Measurements from ENCODE around the gene RECK. TPM values are rescaled to one million over a fixed set of nuclear protein-coding genes. Genes with fewer than 3 reads are reported as not detected.

Gene RECK
- total and polyA plus RNA-seq, 2 experiments from 2014 or later = 127 to 165 TPM

DNA sequence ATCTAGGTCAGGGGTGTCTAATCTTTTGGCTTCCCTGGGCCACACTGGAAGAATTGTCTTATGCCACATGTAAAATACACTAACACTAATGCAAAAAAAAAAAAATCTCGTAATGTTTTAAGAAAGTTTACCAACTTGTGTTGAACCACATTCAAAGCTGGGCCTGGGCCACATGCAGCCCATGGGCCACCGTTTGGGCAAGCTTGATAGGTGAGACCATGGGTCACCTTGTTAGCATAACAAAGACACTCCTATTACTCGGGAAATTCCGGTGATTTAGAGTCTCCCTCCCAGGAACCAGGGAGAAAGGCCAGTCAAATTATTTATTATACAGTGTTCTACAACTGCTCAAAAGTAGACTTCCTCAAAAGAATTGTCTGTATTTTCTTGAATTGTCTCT lies 12.7 kb downstream of the RECK start:
- H3K27ac ChIP-seq = no peak overlapping the region
- TF ChIP-seq EZH2phosphoT487 (IDR thresholded peaks at IDR 0.05; ENCODE audit: insufficient read depth, low read depth) (no peak), EZH2 (IDR thresholded peaks at IDR 0.05; ENCODE audit: insufficient read depth, poor library complexity, severe bottlenecking) (no peak)
- H4K20me1 ChIP-seq (ENCODE audit: insufficient read depth) = peaks cover 22% of the 10 kb centered on the region; the same call in 1 of the 2 replicates
- H3K9ac ChIP-seq = no peak overlapping the region
- H3K9me3 ChIP-seq (ENCODE audit: low read depth) = no peaks in the 10 kb centered on the region
- peaks cover 19% of the 10 kb centered on the region for H3K36me3 ChIP-seq (ENCODE audit: low read depth)
- H3K4me2 ChIP-seq (ENCODE audit: unreplicated experiment) = no peak overlapping the region
- H3K4me1 ChIP-seq (ENCODE audit: insufficient read depth) = peaks cover 73% of the 10 kb centered on the region
- no peak for DNase-seq
- H2AFZ ChIP-seq = no peak overlapping the region
- in situ Hi-C loops (cut with MboI) = no loop called here
- peaks cover 100% of the 10 kb centered on the region for H3K79me2 ChIP-seq (ENCODE audit: insufficient read depth)
- H3K4me3 ChIP-seq = no peak overlapping the region
- H3F3A ChIP-seq (ENCODE audit: insufficient read depth) = peaks cover 63% of the 10 kb centered on the region
- WGBS, 2 experiments (ENCODE audit: low coverage in 1 of 2, low lambda C conversion rate in 2 of 2, missing lambda C conversion rate in 2 of 2) = 59 to 72% methylated on average over 4 of the region's 4 CpGs
- H3K9me2 ChIP-seq (ENCODE audit: insufficient read depth) = no peaks in the 10 kb centered on the region
- no peaks in the 10 kb centered on the region for H3K27me3 ChIP-seq (replicated peaks; ENCODE audit: insufficient read depth)

GRCh38 chr9:36050476-36050875 lies 13.8 kb downstream of the RECK start:
- H3K27me3 ChIP-seq (replicated peaks; ENCODE audit: insufficient read depth) = no peaks in the 10 kb centered on the region
- H4K20me1 ChIP-seq (ENCODE audit: insufficient read depth) = peaks cover 16% of the 10 kb centered on the region; the same call in 1 of the 2 replicates
- 84 to 86% methylated on average over 3 of the region's 3 CpGs for WGBS, 2 experiments (ENCODE audit: low coverage in 1 of 2, low lambda C conversion rate in 2 of 2, missing lambda C conversion rate in 2 of 2)
- no peaks in the 10 kb centered on the region for H3K9me2 ChIP-seq (ENCODE audit: insufficient read depth)
- no peak for DNase-seq
- no peak overlapping the region for H2AFZ ChIP-seq
- no peak overlapping the region for H3K27ac ChIP-seq
- no peak overlapping the region for H3K4me2 ChIP-seq (ENCODE audit: unreplicated experiment)
- peaks cover 55% of the 10 kb centered on the region for H3F3A ChIP-seq (ENCODE audit: insufficient read depth)
- peaks cover 100% of the 10 kb centered on the region for H3K79me2 ChIP-seq (ENCODE audit: insufficient read depth)
- peaks cover 18% of the 10 kb centered on the region for H3K36me3 ChIP-seq (ENCODE audit: low read depth)
- H3K4me1 ChIP-seq (ENCODE audit: insufficient read depth) = peaks cover 73% of the 10 kb centered on the region
- no peak overlapping the region for H3K9ac ChIP-seq
- in situ Hi-C loops (cut with MboI) = no loop called here
- H3K4me3 ChIP-seq = no peak overlapping the region
- no peaks in the 10 kb centered on the region for H3K9me3 ChIP-seq (ENCODE audit: low read depth)
- TF ChIP-seq EZH2 (IDR thresholded peaks at IDR 0.05; ENCODE audit: insufficient read depth, poor library complexity, severe bottlenecking) (no peak), EZH2phosphoT487 (IDR thresholded peaks at IDR 0.05; ENCODE audit: insufficient read depth, low read depth) (no peak)

DNA sequence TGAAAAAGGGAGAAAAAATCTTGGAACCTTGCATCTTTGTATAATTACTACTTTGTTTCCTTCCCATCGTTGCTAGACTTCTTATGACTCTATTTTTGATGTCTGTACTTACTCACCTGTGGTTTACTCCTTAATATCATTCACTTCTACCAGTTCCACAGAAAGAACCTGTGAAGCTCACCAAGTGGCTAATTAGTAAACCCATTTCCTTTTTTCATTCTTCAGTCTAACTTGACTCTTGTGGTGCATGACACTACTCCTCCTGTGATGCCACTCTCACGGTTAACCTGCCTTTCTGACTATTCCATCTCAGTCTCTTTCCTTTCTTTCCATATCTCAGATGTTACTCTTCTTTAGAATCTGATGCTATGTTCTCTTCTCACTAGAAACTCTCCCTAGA lies 14.6 kb downstream of the RECK start:
- Histone ChIP-seq H3K27ac (no peak overlapping the region), H4K20me1 (ENCODE audit: insufficient read depth) (peaks cover 16% of the 10 kb centered on the region; the same call in 1 of the 2 replicates), H3K9me3 (ENCODE audit: low read depth) (no peaks in the 10 kb centered on the region), H2AFZ (no peak overlapping the region), H3K36me3 (ENCODE audit: low read depth) (peaks cover 22% of the 10 kb centered on the region), H3K4me1 (ENCODE audit: insufficient read depth) (peaks cover 73% of the 10 kb centered on the region), H3K79me2 (ENCODE audit: insufficient read depth) (peaks cover 100% of the 10 kb centered on the region), H3K4me2 (ENCODE audit: unreplicated experiment) (no peak overlapping the region), H3F3A (ENCODE audit: insufficient read depth) (peaks cover 47% of the 10 kb centered on the region), H3K9me2 (ENCODE audit: insufficient read depth) (no peaks in the 10 kb centered on the region), H3K4me3 (no peak overlapping the region), H3K9ac (no peak overlapping the region), H3K27me3 (replicated peaks; ENCODE audit: insufficient read depth) (no peaks in the 10 kb centered on the region)
- DNase-seq = no peak
- in situ Hi-C loops (cut with MboI) = no loop called here
- TF ChIP-seq EZH2 (IDR thresholded peaks at IDR 0.05; ENCODE audit: insufficient read depth, poor library complexity, severe bottlenecking) = no peak
- no peak for TF ChIP-seq EZH2phosphoT487 (IDR thresholded peaks at IDR 0.05; ENCODE audit: insufficient read depth, low read depth)
- 29 to 41% methylated on average over 2 of the region's 2 CpGs for WGBS, 2 experiments (ENCODE audit: low coverage in 1 of 2, low lambda C conversion rate in 2 of 2, missing lambda C conversion rate in 2 of 2)

DNA sequence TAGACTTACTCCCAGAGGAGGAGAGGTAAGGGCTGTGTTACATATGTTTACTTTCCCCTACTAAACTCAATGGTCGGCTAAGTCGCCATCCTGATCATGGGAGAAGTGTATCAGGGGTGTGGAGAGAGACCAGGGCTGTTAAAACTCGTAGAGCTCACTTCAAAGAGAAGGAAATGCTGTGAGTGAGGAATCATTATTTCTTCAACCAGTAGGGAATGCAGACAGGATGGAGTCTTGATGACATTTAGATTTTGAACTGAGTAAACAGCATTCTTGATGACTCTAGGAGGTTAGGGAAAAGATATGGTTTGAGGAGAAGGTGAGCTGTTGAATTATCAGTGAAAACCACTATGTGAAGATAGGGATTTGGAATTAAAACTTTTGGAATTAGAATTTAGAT lies 17.3 kb downstream of the RECK start:
- Histone ChIP-seq H3F3A (ENCODE audit: insufficient read depth) (peaks cover 45% of the 10 kb centered on the region), H3K9ac (no peak overlapping the region), H2AFZ (no peak overlapping the region), H3K4me2 (ENCODE audit: unreplicated experiment) (peak overlapping the region; percentile 13), H3K9me3 (ENCODE audit: low read depth) (no peaks in the 10 kb centered on the region), H4K20me1 (ENCODE audit: insufficient read depth) (peaks cover 10% of the 10 kb centered on the region; the same call in 1 of the 2 replicates), H3K36me3 (ENCODE audit: low read depth) (peaks cover 36% of the 10 kb centered on the region), H3K9me2 (ENCODE audit: insufficient read depth) (no peaks in the 10 kb centered on the region), H3K4me1 (ENCODE audit: insufficient read depth) (peaks cover 71% of the 10 kb centered on the region), H3K79me2 (ENCODE audit: insufficient read depth) (peaks cover 96% of the 10 kb centered on the region), H3K4me3 (no peak overlapping the region), H3K27ac (peak overlapping the region; percentile 50), H3K27me3 (replicated peaks; ENCODE audit: insufficient read depth) (no peaks in the 10 kb centered on the region)
- no peak for TF ChIP-seq EZH2phosphoT487 (IDR thresholded peaks at IDR 0.05; ENCODE audit: insufficient read depth, low read depth)
- peak; percentile 37 for DNase-seq
- in situ Hi-C loops (cut with MboI) = no loop called here
- 41 to 50% methylated on average over 3 of the region's 3 CpGs for WGBS, 2 experiments (ENCODE audit: low coverage in 1 of 2, low lambda C conversion rate in 2 of 2, missing lambda C conversion rate in 2 of 2)

- Histone ChIP-seq H3K36me3 (ENCODE audit: low read depth) (peaks cover 61% of the 10 kb centered on the region), H3K4me2 (ENCODE audit: unreplicated experiment) (no peak overlapping the region), H3K4me3 (no peak overlapping the region), H3F3A (ENCODE audit: insufficient read depth) (peaks cover 48% of the 10 kb centered on the region), H4K20me1 (ENCODE audit: insufficient read depth) (no peaks in the 10 kb centered on the region), H3K4me1 (ENCODE audit: insufficient read depth) (peaks cover 54% of the 10 kb centered on the region), H3K9ac (no peak overlapping the region), H3K79me2 (ENCODE audit: insufficient read depth) (peaks cover 96% of the 10 kb centered on the region), H3K27ac (peak overlapping the region; percentile 10; the same call in 1 of the 2 replicates), H3K9me3 (ENCODE audit: low read depth) (no peaks in the 10 kb centered on the region), H3K27me3 (replicated peaks; ENCODE audit: insufficient read depth) (no peaks in the 10 kb centered on the region), H3K9me2 (ENCODE audit: insufficient read depth) (no peaks in the 10 kb centered on the region), H2AFZ (no peak overlapping the region)
- TF ChIP-seq EZH2phosphoT487 (IDR thresholded peaks at IDR 0.05; ENCODE audit: insufficient read depth, low read depth) = no peak
- DNase-seq = no peak
- whole genome bisulfite sequencing, 2 experiments (ENCODE audit: low coverage in 1 of 2, low lambda C conversion rate in 2 of 2, missing lambda C conversion rate in 2 of 2) = 27 to 39% methylated on average over 3 of the region's 3 CpGs
- in situ Hi-C loops (cut with MboI) = no loop called here
Observed at GRCh38 chr9:36056896-36057295, 20.2 kb downstream of the RECK start.
